ENCODE results near the gene CCND3. TPM values are rescaled to one million over a fixed set of nuclear protein-coding genes. Genes with fewer than 3 reads are reported as not detected.

The CCND3 gene
- total RNA-seq, 1 donor from 2014 or later, result 122 TPM

- Histone ChIP-seq H3K9me3 (no peaks in the 10 kb centered on the region), H3K27ac (no peak overlapping the region), H3K4me3 (no peak overlapping the region), H3K27me3 (no peaks in the 10 kb centered on the region), H3K4me1 (no peaks in the 10 kb centered on the region), H3K36me3 (no peaks in the 10 kb centered on the region)
- no peak for DNase-seq (ENCODE audit: extremely low spot score in 2 of 2)
- TF ChIP-seq CTCF (IDR thresholded peaks at IDR 0.05) (no peak), POLR2AphosphoS5 (IDR thresholded peaks at IDR 0.05; ENCODE audit: insufficient read depth in 1 of 2, low read depth in 1 of 2) (no peak), POLR2A (IDR thresholded peaks at IDR 0.05) (no peak)
- intact Hi-C loops (cut with DNase I), result no loop called here
Measured at GRCh38 chr6:41974281-41974825, 32.7 kb upstream of the CCND3 start.

GRCh38 chr6:41972826-41973225 is 31.2 kb upstream of the CCND3 start:
- Histone ChIP-seq H3K4me3 (no peak overlapping the region), H3K27me3 (no peaks in the 10 kb centered on the region), H3K27ac (no peak overlapping the region), H3K9me3 (no peaks in the 10 kb centered on the region), H3K4me1 (no peaks in the 10 kb centered on the region), H3K36me3 (no peaks in the 10 kb centered on the region)
- intact Hi-C loops (cut with DNase I), result no loop called here
- no peak for TF ChIP-seq POLR2AphosphoS5 (IDR thresholded peaks at IDR 0.05; ENCODE audit: insufficient read depth in 1 of 2, low read depth in 1 of 2)
- no peak for TF ChIP-seq CTCF (IDR thresholded peaks at IDR 0.05)
- no peak for DNase-seq (ENCODE audit: extremely low spot score in 2 of 2)

GRCh38 chr6:41970436-41970846 is 28.8 kb upstream of the CCND3 start:
- TF ChIP-seq POLR2A (IDR thresholded peaks at IDR 0.05), result no peak
- no peak for TF ChIP-seq CTCF (IDR thresholded peaks at IDR 0.05)
- no peak for TF ChIP-seq POLR2AphosphoS5 (IDR thresholded peaks at IDR 0.05; ENCODE audit: insufficient read depth in 1 of 2, low read depth in 1 of 2)
- no peak for DNase-seq (ENCODE audit: extremely low spot score in 2 of 2)
- intact Hi-C loops (cut with DNase I), result no loop called here
- Histone ChIP-seq H3K4me3 (no peak overlapping the region), H3K27ac (no peak overlapping the region), H3K36me3 (no peaks in the 10 kb centered on the region), H3K4me1 (no peaks in the 10 kb centered on the region), H3K9me3 (no peaks in the 10 kb centered on the region), H3K27me3 (no peaks in the 10 kb centered on the region)

GRCh38 chr6:41967312-41968287 is 26.0 kb upstream of the CCND3 start:
- Histone ChIP-seq H3K9me3 (no peaks in the 10 kb centered on the region), H3K4me3 (no peak overlapping the region), H3K27me3 (no peaks in the 10 kb centered on the region), H3K4me1 (no peaks in the 10 kb centered on the region), H3K36me3 (no peaks in the 10 kb centered on the region), H3K27ac (no peak overlapping the region)
- TF ChIP-seq POLR2AphosphoS5 (IDR thresholded peaks at IDR 0.05; ENCODE audit: insufficient read depth in 1 of 2, low read depth in 1 of 2) (no peak), POLR2A (IDR thresholded peaks at IDR 0.05) (no peak), CTCF (IDR thresholded peaks at IDR 0.05) (no peak)
- no peak for DNase-seq (ENCODE audit: extremely low spot score in 2 of 2)
- intact Hi-C loops (cut with DNase I), result no loop called here

GRCh38 chr6:41966961-41967311 is 25.3 kb upstream of the CCND3 start:
- no peaks in the 10 kb centered on the region for H3K36me3 ChIP-seq
- no peak overlapping the region for H3K27ac ChIP-seq
- no peaks in the 10 kb centered on the region for H3K9me3 ChIP-seq
- no peak for TF ChIP-seq POLR2AphosphoS5 (IDR thresholded peaks at IDR 0.05; ENCODE audit: insufficient read depth in 1 of 2, low read depth in 1 of 2)
- TF ChIP-seq CTCF (IDR thresholded peaks at IDR 0.05), result no peak
- TF ChIP-seq POLR2A (IDR thresholded peaks at IDR 0.05), result no peak
- intact Hi-C loops (cut with DNase I), result no loop called here
- H3K27me3 ChIP-seq, result no peaks in the 10 kb centered on the region
- H3K4me1 ChIP-seq, result no peaks in the 10 kb centered on the region
- no peak overlapping the region for H3K4me3 ChIP-seq
- DNase-seq (ENCODE audit: extremely low spot score in 2 of 2), result no peak
